NCI-H2196 (cell line): Measurements from ENCODE around the gene NSUN7.

Source experiments
- DNase-seq: peaks from one replicate; lab custom pipeline; 2025; ENCODE audit not compliant: unreplicated experiment; lab: John Stamatoyannopoulos, UW

NSUN7 gene

GRCh38 chr4:40736910-40737309 lies 12.8 kb upstream of the NSUN7 start:
- peak; percentile 57 for DNase-seq

- no peak for DNase-seq
These were observed 11.9 kb upstream of the NSUN7 start for GRCh38 chr4:40737879-40738278.

GRCh38 chr4:40739347-40739746 lies 10.4 kb upstream of the NSUN7 start:
- DNase-seq = no peak

GRCh38 chr4:40744218-40744617 lies 5.5 kb upstream of the NSUN7 start:
- no peak for DNase-seq

GRCh38 chr4:40745285-40745984 lies 4.3 kb upstream of the NSUN7 start:
- DNase-seq = no peak

- DNase-seq = no peak
These were observed 2.4 kb upstream of the NSUN7 start for GRCh38 chr4:40747207-40747835.

GRCh38 chr4:40750461-40751258 lies 905 bp downstream of the NSUN7 start:
- no peak for DNase-seq

- DNase-seq = no peak
These were observed 5.9 kb downstream of the NSUN7 start for GRCh38 chr4:40755616-40756015.

GRCh38 chr4:40763228-40763716 lies 13.5 kb downstream of the NSUN7 start:
- no peak for DNase-seq

- no peak for DNase-seq
These were observed 19.5 kb downstream of the NSUN7 start for GRCh38 chr4:40769266-40769665.

GRCh38 chr4:40778090-40778489 lies 28.3 kb downstream of the NSUN7 start:
- no peak for DNase-seq

GRCh38 chr4:40782876-40783275 lies 33.1 kb downstream of the NSUN7 start:
- DNase-seq = no peak

GRCh38 chr4:40785727-40786126 lies 36.0 kb downstream of the NSUN7 start:
- no peak for DNase-seq

GRCh38 chr4:40788331-40788730 lies 38.6 kb downstream of the NSUN7 start:
- DNase-seq = no peak

- DNase-seq = no peak
These were observed 39.3 kb downstream of the NSUN7 start for GRCh38 chr4:40789031-40789430.

- DNase-seq = no peak
These were observed 40.0 kb downstream of the NSUN7 start for GRCh38 chr4:40789771-40790170.

- no peak for DNase-seq
These were observed 50.3 kb downstream of the NSUN7 start for GRCh38 chr4:40800064-40800463.

- DNase-seq = no peak
These were observed 54.8 kb downstream of the NSUN7 start for GRCh38 chr4:40804598-40804997.

GRCh38 chr4:40808926-40809457 lies 59.2 kb downstream of the NSUN7 start:
- no peak for DNase-seq

GRCh38 chr4:40811956-40812355 lies 62.2 kb downstream of the NSUN7 start:
- DNase-seq = no peak

GRCh38 chr4:40812386-40812785 lies 62.6 kb downstream of the NSUN7 start:
- DNase-seq = no peak

GRCh38 chr4:40812856-40813255 lies 63.1 kb downstream of the NSUN7 start:
- no peak for DNase-seq
